GM21786 (cell line): ENCODE results near the gene GRID1.
A peak's percentile ranks its signal among the peaks of the same experiment; 100 is the strongest.

Experiments used
- ATAC-seq: cut with Tn5 transposase; IDR thresholded peaks from one replicate; pipeline ENCODE4 v1.9.1; 2021; ENCODE audit not compliant: unreplicated experiment

GRID1 gene

DNA sequence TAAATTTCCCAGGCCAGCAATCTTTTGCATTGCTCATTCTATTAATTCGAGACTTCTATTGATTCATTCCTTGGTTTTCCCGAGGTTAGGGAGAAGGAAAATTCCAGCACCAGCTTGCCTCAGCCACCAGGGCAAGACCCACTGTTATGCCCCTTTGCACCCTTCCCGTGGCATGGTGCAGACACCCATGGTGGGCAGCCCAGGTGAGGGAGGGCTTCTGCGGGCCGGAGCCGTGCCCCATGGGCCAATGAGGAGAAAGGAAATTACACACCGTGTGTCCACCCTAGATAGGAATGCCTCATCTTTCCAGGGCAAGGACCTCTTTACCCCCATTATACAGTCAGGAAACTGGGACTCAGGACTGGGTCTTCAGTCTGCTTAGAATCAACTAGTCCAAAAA lies 4.5 kb upstream of the GRID1 start:
- no peak for ATAC-seq

DNA sequence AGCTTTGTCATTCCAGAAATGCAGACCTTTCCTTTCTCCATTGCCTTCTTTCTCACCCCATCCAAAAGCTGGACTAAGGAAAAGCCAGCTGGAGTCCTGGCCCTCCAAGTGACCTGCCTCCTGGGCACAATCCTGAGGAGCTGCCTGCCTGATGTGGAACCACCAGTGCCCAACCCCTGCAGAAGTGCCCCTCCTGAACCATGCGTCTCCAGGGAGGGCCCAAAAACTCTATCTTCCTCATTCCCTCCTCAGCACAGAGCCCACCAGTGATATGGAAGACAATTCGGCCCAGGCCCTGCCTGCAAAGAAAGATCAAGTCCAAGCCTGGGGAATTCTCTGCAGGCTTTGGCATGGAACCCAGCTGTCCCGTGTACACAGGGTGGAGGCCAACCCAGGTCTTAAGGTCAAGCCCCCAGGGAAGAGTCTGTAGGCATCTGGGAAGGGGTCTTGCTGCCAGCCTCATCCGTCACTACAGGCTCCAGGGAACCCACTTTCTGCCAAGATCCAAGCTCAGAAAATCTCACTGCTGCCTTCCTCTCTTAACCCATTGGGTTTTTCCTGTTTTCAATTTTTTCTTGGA lies 3.5 kb upstream of the GRID1 start:
- no peak for ATAC-seq

DNA sequence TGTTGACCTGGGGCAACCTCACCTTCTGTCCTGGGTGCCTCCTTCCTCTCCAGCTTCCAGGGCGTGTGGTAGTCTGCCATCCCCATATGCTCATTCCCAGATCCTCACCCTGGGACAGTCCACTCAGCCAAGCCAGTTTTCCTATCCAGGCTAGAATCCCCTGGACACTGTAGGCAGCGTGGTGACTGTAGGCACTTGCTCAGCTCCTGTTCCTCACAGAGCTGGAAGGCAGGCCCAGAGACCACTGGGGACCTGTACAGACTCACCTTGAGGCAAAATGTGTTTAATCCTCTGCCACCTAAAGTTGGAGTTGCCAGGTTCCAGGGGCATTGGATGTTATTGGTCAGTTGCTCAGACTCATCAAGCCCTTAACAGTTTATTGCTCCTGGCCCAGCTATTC lies 2.4 kb upstream of the GRID1 start:
- no peak for ATAC-seq

DNA sequence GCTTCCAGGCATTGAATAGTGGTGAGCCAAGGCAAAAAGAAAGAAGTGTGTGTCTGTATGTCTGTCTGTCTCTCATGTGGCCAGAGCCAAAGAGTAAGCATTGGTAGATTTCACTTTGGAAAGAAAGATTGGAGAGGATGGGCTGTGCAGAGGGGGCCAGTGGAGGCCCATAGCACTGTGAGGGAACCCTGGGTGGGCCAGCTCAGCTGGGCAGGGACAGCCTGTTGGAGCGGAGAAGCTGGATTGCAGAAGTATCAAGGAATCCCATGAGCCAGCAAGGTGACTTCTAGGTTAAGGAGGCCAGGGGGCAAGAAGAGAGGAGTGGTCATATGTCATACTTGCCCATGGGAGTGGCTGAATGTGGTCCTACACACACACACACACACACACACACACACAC lies 1.5 kb upstream of the GRID1 start:
- ATAC-seq, result no peak

DNA sequence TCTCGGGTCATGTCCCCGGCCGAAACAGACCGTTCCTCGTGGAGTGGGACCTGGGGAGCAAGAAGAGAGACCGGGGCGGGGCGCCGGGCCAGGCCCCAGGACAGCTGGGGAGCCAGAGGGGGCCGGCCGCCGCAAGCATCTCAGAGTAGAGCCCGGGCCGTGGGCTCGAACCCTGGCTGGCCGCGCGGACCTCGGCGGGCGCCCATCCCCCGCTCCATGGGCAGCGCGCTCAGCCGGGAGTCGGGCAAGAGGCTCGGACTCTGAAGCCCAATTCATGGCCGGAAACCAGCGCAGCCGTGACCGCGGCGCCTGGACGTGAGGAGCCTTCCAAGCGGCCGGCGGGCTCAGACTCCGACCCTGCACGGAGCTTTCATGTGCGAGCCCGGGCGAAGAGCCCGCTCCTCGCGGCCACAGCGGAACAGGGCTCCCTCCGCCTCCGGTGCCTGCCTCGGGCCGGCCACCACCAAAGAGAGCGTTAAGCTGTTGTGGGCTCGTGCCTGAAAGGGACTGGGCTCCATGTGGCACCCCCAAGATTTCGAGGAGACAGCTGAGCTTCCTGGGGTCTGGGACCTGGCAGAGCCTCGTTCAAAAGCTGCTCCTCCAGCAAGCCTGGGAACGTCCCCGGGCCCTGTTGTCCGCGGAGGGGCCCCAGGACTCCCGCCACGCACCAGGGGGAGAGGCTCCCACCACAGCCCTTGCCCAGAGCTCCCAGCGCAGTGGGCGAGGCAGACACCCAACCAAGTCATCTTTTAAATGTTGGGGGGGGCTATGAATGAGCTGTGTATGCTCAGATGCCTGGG lies 757 bp upstream of the GRID1 start:
- no peak for ATAC-seq

DNA sequence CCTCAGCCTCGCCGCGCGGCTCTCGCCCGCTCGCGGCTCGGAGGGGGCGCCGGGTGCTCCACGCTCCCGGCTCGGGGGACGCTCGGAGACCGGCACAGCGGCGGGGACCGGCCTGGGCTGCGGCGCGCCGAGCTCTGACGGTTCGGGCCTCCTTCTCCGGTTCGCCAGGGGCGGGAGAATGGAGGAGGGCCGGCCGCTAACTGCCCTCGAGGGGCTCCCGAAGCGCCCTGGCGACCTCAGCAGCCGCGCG lies 232 bp upstream of the GRID1 start:
- ATAC-seq, result no peak

DNA sequence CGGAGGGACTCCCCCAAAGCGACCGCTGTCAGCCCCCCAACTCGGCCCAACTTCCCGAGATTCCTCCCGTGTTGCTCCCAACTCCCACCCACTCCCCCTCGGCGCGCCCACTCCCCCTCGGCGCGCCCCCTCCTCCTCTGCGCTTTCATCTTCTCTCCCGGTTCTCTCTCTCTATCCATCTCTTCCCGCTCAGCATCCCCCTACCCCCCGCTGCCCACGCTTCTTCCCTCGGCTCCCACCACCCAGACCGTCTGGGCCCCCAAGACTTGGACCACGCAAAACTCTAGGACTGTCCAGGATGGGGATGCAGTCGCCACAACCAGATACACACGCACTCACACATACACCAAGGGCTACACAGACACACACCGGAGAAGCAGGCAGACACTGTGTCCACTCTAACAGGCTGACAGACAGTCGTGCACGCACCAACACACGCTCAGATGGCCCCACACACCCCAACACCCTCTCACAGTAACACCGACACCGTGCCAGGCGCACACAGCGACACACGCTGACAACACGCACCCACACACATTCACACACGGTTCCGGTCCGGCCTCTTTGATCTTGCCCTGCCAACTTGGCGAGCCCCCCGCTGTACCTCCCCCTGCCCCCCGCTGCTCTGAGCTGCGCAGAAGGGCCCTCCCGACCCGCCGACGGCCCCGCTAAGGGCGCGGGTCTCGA lies 1.1 kb downstream of the GRID1 start:
- ATAC-seq, result no peak

DNA sequence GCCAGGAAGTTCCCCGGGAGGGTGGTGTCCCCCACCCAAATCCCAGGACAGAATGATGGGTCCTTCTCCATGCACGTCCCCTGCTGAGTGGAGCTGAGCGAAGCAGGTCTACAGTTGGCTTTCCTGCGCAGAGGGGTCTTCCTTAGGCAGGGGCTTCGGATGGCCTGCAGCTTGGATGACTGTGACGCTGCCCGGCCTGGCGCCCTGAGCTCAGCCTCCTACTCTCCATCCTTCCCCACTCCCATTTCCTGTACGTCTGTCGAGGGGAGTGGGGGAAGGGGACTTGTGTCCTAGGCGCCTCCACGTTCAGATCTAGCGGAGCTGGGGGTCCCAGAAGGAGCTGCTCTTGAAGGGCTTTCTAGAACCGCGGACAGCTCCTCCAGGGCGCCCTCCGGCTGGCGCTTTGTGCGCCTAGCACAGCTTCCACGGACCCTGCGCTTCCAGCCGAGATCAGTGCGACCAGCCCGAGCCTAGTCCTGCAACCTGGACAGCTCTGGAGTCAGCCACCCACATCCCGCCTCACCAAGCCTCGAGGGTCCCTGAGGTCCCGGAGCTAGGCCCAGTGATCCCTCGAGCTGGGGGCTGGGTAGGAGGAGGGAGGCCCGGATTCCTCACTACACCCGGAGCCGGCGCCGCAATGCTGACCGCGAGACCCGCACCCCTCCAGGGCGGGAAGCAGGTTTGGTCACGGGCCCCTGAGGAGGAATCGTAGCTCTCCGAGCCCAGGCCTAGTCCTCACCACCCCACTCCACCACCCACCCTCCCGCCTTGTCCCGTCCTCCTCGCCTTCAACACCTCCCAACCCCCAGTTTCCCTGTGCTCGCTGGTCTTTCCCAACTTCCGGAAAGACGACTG lies 1.9 kb downstream of the GRID1 start:
- ATAC-seq, result no peak

DNA sequence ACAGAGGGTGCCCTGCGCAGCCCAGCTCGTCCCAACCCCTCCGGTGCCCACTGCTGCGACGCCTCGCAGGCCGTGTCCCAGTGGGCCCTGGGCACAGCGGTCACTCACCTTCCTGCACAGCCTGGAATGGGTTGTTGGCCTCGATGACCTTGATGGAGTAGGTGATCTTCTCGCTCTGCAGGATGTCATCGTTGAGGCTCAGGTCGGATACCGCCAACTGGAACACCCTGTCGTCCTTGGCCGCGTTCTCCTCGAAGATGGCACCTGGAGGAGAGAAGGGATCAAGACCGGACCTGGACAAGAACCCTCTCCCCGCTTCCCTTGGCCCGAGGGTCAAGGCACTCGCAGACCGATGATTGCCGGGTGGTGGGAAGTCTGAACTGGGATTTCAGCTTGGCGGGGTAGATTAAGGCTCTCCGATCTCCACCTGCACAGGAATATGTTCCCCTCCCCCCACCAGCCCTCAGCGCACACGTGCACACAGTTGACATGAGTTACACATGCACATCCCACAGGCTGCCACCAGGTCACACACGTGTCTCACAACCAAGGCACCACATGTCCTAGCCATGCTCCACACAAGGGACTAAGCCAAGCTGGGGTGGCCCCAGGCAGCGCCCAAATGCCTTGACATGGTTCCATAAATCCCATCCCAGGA lies 2.6 kb downstream of the GRID1 start:
- no peak for ATAC-seq

DNA sequence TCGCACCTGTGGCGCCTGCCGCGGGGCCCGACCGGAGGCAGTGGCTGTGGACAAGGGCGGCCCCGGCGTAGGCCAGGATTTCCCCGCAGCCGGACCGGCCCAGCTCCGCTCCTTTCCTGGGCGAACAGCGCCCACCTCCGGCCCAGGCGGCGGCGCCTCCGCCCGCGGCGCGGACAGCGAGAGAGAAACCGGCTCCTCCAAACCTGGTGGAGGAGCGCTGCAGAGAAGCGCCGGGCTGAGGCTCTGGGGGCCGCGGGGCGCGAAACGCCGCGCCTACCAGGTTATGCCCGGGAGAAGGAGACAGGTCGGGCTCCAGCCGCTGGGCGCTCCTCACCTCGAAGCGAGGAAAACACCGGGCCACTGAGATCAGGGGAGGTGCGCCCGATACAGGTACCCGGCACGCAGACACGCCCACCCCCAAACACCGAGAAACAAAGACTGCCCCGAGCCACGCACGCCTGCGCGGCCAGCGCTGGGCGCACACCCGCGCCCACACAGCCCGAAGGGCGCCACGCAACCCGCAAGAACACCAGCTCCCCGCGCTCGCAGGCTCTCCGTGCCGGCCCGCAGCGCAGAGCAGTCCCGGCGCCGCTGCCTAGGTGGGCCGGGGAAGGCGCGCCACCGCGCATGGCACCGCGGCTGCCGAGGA lies 3.3 kb downstream of the GRID1 start:
- peak; percentile 50 for ATAC-seq

DNA sequence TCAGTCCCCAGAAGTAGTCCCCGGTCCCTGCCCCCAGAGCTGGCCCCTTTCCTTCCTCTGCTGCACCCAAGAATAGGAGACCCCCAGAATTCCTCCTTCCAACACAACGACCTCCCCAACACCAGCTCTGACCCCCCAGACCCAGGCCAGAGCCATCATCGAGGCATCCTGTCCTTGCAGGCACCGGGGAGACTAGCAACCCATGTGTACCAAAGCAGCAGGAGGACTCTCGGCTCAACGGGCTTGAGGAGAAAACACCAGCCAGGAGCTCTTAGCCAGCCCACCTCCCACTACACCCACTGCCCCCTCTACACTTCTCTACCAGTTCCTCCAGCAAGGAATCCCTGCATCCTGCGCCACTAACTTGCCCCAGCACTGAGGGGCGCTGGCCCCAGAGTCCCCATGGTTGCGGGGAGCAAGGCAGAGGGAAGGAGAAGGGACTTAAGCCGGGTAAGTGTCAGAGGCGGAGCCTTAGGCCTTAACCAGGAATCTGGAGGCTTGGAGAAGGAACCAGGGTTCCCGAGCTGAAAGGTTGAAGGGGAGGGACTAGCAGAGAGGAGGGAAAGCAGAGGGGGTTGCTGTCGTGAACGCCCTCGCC lies 3.9 kb downstream of the GRID1 start:
- ATAC-seq, result no peak

DNA sequence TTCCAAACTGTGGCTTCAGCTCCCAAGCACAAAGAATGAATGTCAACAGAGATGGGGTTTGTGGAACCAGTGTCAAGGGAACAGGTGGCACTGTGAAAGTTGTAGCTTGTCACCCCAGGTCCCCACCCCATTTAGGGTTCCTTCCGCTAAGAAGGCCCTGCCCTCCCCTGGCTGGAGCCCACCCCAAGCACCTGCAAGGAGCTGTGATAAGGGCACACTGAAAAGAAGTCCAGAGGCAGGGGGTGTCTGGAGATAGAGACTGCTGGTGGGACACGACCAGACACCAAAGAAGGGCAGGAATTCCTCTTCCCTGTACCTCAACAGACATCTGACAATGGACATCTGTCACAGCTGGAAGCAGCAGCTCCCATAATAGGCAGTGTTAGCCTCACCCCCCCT lies 4.5 kb downstream of the GRID1 start:
- no peak for ATAC-seq

DNA sequence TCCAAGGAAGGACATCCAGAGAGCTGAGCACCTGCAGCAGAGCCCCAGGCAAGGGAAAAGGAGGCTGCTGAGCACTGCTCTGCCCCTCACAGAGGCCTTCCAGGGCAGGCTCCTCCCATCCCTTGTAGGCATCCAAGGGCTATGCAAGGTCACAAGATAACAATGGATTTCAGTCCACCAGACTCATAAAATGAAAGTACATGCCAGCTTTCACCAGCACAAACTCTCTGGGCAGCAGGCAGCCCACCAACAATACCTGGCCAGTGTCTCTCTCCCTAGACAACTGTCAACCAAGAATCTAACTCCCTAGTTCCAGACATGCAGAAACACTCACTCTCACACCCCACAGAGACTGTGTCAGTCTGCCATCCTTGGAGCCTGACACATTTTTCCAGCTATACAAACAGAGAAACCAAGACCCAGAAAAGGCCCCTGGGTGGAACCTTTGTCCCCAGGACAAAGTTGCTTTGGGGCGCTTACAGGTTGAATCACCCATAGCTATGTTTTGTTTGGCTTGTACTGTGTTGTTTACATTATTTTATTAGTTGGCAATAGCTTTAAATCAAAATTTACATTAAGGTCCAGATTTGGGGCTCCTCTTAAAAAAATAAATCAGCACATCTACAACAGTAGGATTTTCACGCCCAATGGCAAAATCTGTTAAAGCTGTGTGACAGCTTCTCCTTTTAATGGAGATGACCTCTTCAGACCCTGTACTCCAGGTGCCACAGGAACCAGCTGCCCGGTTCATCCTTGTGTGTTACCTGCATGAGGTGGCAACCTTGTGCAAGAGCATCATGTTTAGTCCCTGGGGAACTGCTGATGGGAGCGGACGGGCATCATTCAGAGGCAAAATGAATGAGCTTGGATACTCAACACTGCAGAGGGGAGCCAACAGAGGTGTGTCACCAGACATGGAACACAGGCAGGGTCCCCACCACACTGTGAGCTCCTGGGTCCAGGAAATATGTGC lies 5.2 kb downstream of the GRID1 start:
- no peak for ATAC-seq

DNA sequence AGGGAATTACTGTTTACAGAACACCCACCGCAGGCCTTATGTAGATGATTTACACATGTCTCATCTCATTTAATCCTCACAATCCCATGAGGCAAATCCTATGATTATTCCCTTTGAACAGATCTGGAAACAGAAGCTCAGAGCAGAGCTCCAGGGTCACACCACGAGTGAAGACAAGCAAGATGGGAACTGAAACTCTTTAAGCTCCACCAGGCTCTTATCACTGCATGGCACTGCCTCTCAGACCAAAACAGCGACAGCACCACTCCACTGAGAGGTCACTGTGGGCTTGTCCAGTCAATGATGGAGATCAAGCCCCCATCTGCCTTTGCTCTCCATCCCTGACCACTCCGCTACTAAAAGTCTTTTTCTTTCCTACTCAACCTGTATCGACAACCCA lies 5.9 kb downstream of the GRID1 start:
- no peak for ATAC-seq

DNA sequence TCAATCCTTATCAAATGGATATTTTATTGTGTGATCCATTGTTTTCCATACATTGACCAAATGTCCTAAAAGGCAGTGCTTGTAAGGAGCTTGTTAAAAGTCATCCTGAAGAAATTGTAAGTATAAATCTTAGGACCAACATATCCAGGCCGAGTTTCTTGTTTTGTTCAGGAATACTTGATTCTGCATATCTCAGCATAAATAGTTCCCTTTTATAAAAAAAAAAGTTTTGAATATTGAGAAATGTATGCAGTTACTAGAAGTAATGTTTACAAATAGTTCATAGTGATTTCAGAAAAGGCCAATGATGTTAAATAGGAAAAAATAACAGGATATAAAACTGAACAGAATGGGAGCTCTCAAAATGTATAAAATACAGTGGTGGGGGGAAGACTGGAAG lies 6.6 kb downstream of the GRID1 start:
- no peak for ATAC-seq

DNA sequence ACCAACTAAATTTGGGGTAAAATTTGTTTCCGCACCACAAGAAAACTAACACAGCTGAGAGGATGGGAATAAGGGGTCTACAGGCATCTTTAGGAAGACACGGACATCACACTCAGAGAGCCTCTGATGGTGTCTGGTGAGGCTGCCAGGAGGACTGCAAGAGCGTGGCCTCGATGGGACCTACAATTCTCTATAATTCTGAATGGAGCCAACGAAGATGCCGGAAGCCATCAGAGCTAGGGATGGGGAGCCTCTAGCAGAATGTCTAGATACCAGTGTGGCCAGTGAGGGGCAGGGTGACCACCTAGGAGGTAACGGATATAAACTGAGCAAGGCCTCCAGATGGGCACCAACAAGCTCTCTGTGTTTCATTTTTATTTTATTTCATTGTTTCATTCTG lies 7.5 kb downstream of the GRID1 start:
- ATAC-seq, result no peak

DNA sequence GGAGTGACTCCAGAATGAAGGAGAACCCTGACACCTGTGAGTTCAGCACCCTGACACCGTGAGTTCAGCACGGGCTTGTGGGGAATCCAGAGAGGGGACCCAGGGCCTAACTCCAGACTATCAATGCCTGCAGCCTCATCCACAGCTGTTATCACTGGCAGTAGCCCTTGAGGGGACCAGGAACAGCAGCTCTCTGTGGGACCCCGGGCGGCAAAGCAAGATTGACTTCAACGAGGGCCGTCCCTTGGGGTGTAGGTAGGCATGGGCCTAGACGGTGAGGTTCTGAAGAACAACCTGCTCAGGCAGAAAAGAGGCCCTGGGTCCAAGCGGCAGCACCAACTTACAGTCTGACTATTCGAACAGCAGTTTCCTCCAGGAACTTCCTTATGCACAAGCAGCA lies 8.9 kb downstream of the GRID1 start:
- no peak for ATAC-seq

DNA sequence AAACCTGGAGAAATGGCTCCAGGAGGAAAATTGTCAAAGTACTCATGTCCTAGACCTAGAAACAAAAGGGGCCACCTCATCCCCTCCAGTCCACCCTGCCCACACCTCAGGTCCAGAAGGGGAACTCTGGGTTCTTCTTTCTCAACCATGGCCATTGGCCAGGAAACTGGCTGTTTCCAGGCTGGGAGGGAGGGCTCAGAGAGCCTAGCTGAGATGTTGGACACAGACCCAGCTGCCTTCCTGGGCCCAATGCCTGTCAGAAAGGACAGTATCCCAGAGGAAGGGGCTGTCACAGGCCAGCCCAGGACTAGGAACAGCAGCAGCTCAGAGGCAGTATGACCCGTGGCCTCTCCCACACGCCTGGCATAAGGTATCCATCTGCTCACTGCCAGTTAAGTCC lies 9.6 kb downstream of the GRID1 start:
- no peak for ATAC-seq

DNA sequence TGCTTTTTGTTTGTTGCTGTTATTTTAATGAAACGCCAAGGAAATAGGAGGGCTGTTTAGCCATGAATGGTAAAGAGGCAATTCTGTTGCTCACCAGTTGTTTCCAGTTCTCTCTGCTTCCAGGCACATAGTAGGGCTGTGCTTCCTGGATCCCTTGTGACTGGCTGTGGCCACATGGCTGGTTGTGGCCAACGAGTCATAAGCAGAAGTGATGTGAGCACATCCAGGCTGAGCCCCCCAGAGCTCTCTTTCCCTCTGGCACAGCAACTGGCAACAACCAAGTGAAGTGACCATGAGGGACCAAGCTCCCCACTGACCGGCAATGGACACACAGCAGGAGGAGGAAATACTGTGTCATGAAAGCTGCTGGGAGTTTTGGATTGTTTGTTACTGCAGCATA lies 10.3 kb downstream of the GRID1 start:
- ATAC-seq, result no peak
